D721Med (cell line): ENCODE results near the gene GBF1.

ENCODE experiments used
- DNase-seq: peaks from one replicate; pipeline ENCODE4 v3.0.0; 2011; ENCODE audit warnings: low spot score; ENCODE audit not compliant: insufficient read length
- FAIRE-seq: peaks from 2 replicates; lab custom pipeline; 2011; peaks lifted over from hg19 to GRCh38; lab: Jason Lieb, UNC
- CTCF ChIP-seq: IDR thresholded peaks from 2 replicates; pipeline ENCODE4 v1.5.1; 2012; ENCODE audit warnings: mild to moderate bottlenecking, control low read depth; ENCODE audit not compliant: insufficient read depth; ENCODE audit errors: missing control alignments

GBF1 gene

GRCh38 chr10:102261196-102261595 lies 15.9 kb downstream of the GBF1 start:
- FAIRE-seq (no peak), DNase-seq (no peak)
- no peak for TF ChIP-seq CTCF

- no peak for DNase-seq
- TF ChIP-seq CTCF, result no peak
- no peak for FAIRE-seq
Observed at GRCh38 chr10:102261842-102262241, 16.5 kb downstream of the GBF1 start.

- DNase-seq, result no peak
- TF ChIP-seq CTCF, result no peak
- FAIRE-seq, result no peak
Observed at GRCh38 chr10:102262744-102263370, 17.5 kb downstream of the GBF1 start.

GRCh38 chr10:102264371-102264770 lies 19.0 kb downstream of the GBF1 start:
- FAIRE-seq, result no peak
- TF ChIP-seq CTCF, result no peak
- no peak for DNase-seq

GRCh38 chr10:102266670-102267069 lies 21.3 kb downstream of the GBF1 start:
- TF ChIP-seq CTCF, result no peak
- DNase-seq (no peak), FAIRE-seq (no peak)

- DNase-seq, result no peak
- no peak for FAIRE-seq
- no peak for TF ChIP-seq CTCF
Observed at GRCh38 chr10:102267748-102268147, 22.4 kb downstream of the GBF1 start.

GRCh38 chr10:102268375-102268888 lies 23.1 kb downstream of the GBF1 start:
- DNase-seq (no peak), FAIRE-seq (no peak)
- TF ChIP-seq CTCF, result no peak
